Non-pigmented ciliary epithelial cell (primary cell): ENCODE measurements around the gene ARID3C.

Experiments used
- DNase-seq: peaks from one replicate; pipeline ENCODE4 v3.0.0-alpha.2; 2010; ENCODE audit warnings: low read depth

ARID3C gene

DNA sequence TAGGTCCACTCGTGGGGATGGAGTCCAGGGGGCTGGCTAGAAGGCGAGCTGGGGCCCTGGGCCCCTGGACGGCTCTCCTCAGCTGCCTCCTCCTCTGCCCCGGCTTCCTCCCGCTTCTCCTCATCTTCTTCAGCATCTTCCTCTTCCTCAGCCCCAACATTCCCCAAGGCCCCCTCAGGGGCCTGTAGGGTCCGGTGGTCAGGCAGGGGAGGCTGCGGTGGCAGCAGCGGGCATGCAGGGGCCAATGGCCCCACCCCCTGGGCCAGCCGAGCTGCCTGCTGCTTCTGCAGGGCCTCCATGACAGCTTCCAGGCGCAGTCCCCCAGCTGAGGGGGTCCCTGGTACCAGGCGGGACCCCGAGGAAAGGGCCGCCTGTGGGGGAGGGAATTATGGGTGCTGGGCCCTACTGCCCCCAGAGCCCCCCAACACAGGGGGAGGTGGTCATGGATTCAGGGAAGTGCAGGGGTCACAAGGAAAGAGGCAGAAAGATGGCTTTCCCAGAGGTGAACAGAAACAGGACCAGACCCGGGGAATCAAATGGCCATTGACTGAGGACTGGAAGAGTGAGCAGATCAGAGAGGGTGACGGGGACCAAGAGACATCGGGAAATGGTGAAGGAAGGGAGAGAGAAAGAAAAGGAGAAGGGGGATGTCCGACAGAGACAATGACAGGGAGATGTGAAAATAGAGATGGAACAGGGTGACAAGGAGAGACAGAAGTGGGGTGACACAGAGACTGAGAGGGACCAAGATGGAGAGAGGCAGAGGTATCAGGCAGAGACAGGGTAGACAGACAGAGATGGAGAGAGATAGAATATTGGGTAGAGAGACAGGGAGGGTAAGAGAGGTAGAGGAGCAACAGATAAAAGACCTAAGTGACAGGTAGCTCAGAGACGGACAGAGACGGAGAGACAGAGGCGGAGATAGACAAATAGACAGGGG is 880 bp downstream of the ARID3C start:
- no peak for DNase-seq

DNA sequence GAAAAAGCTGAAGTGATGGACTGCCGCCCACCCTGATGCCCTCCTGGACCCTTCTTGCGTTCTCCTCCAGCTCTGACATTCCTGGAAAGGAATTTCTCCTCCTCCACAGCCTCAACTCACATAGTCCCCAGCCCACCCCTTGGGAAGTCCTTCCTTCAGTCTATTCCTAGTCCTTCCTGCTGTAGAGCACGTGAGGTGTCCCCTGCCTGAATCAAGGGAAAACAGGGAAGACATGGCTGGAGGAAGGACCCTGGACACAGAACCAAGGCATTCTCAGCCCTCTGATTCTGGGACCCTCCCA is 3.7 kb downstream of the ARID3C start:
- no peak for DNase-seq

DNA sequence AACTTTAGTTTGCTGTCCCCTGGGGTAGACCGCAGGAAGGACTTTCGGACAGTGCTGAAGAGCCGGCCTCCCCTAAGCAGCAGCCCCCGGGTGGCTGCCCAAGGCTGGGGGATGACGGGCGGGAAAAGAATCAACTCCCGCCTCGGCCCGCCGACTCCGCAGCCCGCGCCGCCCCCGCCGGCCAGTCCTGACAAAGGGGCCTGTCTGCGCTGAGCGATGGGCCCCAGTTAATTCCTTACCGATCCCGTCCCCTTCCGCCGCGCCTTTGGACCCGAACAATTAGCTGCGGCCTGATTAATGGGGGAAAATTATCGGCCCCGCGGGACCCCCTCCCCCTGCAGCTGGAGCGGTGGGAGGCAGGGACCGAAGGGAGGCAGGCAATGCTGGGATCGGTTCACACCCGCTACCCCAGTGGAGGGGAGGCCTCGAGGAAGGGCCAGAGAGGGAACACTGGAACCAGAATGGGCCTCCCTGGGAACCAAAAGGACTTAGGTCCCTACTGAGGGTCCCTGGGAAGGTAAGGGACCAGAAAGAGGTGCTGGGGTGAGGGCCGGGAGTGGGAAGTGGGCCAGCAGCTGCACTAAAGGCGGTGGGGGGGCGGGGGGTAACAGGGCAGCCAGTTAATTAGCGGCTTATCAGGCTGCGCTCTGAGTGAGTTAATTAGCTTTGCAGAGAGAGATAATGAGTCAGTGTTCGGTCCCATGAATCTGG is 4.2 kb downstream of the ARID3C start:
- no peak for DNase-seq

DNA sequence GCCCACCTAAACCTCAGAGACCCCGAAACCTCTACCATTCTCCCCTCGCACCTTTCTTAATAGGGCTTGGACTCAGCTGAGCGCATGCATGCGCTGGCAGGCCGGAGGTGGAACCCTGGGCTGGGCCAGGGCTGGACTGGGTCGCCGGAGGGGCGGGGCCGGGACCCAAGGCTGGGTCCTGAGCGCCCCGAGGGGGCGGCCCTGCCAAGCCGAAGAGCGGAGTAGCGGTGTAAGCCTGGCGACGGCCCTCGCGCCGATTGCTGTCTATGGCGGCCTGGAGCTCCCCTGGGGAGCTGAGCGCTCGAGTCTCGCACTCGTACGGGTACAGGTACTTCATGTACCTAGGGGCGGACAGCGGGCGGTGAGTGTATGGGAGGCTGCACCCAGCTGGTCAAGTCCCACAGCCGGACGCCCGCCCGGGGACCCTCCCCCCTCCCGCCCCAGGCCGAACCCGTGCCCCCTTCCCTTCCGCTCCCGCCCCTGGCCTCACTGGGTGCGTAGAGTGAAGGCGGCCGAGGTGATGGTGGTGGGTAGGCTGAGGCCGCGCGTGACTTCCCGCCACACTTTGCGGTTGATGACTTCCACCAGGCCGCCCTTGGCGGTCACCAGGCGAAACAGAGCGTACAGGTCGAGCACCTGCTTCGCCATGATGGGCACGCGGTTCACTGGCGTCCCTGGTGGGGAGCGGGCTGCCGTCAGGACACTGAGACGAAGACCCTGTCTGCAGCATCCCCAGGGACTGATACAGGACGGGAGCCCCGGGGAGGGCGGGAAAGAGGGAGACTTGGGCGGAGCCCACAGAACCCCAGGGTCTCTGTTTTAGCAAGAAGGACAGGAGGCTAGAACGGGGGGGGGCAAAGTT is 5.3 kb downstream of the ARID3C start:
- no peak for DNase-seq

DNA sequence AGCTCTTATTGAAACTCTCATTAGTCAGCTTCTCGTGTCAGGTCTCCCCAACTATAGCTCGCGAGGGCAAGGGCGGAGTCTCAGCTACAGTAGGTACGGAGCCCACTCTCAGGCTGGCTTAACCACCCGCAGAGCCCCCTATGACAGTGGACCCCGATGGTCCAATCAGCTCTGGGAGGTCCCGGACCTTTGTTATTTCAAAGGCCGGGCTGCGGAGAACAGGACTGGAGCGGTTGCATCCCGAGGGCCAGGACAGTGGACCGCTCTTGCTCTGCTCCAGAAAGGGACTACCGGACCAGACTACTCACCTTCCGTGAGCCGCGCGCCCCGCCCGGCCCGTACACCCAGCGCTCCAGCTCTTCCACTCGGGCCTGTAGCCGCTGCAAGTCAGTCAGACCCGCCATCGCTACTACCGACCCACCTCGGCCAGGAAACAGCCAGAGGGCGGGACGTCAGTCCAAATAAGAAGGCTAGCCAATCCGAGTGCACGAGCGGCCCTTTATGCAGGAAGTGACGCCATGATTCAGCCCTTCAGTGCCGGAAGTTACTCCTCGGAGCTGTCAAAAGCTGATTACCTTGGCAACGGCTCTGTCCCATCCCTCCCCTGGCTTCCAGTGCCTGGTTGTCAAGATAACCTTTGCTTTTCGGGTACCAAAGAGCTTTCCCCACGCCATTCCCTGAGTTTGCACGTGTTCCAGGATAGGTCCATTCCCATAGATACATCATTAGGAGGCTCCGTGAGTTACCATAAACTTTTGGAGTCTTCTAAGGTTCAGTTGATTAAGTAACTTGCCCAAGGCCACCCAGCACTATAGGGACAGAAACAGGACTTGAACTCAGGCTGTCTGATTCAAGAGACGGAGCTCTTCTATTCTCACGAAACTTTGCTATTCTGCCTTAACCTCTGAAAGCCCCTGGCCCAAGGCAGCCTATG is 8.5 kb downstream of the ARID3C start, which contains the start of gene DCTN3:
Gene DCTN3, minus strand, starts transcription at position 435 of the 934 bp plus-strand sequence. Its CDS starts 31 bp downstream, at position 404.
- peak; percentile 80 for DNase-seq

DNA sequence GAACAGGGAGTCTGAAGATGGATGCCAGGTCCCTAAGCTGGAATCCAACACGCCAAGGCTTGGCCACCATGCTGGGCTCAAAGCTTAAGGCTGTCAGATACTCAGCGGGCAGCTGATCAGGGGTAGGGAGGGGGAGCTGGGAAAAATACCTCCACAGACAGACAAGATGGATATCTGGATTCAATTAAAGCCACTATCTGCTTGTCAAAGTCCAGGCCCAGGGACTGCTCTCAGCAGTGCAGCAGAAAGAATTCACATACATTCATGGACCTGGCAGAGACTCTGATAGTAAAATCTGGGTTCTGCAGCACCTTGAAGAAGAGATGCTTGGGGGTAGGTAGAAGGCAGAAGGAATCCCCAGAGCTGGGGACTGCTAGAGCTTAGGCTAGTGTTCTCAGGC is 13.7 kb downstream of the ARID3C start:
- no peak for DNase-seq

DNA sequence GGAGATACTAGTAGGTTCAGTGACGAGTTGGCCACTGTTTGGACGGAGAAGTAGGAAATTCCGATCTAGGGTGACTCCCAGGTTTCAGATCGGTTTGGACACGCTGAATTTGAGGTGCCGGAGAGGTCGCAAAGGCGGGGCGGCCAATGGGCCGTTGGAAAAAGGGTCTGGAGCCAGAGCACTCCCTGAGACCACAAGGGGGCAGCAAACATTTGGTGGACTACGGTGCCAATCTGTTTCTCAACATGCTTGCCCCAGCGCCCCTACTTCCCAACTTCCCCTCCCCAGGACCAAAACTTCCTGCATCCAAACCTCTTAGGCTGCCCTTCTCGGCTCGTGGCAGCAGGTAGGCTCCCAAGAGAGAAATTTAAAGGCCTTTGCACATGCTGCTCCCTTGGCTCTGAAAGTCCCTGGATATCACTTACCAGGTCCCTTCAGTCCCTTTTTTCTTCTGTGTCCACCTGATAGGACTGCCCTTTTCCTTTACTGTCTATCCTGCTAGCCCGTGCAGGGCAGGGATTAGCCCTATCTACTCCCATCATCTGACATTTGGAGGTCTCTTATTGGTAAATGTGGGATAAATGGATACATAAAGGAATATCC is 16.0 kb downstream of the ARID3C start:
- peak; percentile 24 for DNase-seq

DNA sequence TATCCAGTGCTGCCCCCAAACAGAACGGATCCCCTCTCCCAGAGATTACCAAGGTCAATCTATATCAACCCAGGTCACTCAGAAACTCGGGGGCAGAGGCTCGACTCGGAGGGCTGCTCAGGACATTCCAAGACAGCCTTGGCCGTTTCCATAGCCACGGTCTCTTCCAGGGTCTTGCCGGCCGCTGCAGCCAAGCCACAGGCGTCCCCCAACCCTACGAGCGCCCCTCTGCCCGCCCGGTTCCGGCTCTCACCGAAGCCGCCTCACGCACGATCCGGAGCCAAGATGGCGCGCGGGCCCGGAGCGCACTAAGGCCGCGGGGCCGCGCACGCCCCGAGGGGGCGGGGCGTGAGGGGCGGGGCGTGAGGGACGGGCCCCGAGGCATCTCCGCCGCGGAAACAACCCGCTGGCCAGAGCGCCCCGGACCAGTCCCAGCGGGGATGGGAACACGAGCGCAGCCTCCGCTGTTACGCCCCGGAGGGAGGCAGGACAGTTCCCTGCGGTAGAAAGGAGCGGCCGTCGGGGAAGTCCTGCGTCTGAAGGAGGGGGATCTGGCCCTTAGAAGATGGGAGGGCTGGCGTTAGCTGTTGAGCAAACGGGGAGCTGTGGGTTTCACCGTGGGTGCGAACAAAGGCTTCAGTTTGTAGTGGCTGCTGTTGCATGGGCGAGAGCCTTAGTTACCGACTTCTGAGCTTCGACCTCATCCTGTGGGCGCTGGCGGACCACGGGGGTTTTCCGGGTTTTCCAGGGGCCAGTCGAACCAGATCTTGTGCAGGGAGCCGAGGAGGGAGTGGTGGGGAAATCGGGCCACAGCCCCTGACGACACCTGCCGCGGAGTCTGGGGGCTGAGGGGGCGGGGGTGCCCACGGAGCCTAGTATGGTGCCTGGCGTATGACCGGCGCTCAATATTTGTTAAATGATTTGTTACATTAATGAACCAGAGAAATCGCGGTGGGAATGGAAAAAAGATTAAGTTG is 16.8 kb downstream of the ARID3C start, which contains the start of gene RPP25L:
Gene RPP25L, minus strand, starts transcription at position 287 of the 977 bp plus-strand sequence. CDS start 801 bp downstream, outside the sequence.
- DNase-seq, result peak; percentile 18

DNA sequence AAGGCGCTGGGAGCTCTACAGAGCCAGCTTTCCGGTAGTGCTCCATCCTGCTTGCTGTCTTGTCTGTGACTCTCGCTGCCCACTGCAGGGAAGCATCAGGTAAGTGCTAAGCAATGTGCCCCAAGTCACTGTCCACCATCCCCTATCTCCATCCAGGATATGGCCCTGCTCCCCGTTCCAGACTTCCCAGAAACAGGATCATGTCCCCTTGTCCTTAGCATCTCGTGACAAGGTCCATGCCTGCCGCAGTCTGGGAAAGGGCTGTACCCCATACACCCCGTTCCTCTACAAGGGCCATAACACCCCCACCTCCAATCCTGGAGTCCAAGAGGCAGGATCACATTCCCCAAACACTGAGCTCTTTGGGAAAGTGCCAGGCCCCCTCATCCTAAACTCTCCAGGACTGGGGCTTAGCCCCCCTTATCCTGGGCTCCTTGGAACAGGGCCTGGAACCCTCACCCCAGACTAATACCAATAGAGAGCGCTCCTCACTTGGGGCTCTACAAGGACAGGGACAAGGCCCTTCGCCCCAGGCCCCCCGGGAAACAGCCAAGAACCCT is 17.5 kb downstream of the ARID3C start:
- DNase-seq, result no peak

DNA sequence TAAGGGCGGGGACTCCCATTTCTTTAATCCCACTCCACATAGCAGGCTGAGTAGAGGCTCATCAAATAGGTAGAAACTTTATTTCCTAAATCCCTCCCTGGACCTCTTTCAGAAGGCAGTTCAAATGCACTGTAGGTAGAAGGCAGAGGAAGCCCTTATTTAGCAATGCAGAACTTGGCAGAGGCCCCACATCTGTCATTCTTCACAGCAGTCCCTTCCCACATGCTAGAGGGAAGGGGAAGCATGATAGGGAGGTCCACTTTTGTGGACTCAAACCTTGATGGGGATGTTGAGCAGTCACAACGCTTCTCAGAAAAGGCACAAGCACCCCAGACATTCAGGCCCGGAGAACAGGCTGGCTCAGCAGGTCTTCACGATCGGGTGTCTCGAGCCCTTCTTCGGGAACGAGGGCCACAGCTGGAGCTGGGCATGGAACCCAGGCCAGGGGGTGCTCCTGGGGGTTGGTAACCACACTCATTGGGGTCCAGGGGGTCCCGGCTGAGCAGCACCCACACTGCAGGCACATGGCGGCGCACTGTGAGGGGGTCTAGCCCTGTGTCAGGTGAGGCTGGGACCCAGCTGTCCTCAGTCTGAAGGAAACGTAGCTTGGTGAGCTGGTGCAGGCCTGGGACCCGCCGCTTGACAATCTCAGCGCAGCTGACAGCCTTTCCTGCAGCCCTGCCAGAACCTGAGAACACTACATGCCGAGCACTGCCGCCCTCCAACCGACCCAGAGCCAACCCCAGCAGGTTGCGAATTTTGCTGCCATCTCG is 18.2 kb downstream of the ARID3C start:
- no peak for DNase-seq

DNA sequence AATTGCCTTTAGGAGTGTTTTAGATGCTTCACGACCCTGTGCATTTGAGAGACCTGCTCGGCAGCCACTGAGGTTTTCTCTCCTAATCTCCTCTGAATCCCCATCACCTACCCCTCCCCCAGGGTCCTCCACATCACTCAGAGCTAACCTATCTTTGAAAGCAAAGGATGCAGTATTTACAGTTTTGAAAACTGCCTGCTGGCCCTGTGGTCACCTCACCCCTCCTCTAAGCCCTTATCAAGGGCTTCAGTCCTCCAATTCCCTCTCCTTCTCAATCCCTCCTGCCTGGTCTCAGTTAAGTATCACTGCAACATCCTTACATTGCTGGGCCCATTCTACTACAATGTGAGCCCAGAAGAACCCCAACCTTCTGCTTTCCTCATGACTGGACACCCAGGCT is 21.5 kb downstream of the ARID3C start:
- DNase-seq, result no peak

DNA sequence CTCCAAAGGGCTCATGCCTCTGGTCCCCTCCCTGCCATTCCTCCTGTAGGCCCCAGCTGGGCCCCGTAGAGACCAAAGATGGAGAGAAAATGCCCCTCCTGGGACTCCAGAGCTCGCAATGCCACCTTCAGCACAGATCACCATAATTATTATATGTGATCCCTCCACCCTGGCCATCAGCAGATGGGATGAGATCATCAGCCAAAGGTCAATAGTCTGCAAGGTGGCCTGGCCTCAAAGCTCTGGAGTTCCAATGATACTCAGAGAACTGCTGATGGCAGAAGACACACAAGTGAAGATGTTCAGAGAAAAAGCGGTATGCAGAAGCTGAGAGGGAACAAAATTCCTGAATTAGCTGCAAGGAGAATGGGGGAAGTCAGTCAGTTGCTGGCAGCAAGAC is 22.0 kb downstream of the ARID3C start:
- no peak for DNase-seq

DNA sequence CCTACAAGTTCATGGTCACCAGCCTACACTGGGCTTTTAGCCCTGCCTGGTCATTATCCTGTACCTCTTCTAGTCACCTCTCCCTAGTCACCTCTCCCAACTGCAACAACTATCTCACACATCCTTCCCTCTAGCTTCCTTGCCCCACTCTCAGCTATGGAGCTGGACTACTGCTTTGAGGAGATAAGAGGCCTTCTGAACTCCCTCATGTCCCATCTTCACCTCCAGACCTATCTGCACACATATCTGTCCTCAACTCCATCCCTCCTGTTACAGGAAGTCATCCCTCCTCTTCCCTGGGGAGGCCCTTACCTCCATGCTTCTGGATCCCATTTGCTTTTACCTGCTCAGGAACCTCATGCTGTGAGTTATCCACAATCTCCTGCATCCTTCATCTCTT is 22.7 kb downstream of the ARID3C start:
- DNase-seq, result no peak

DNA sequence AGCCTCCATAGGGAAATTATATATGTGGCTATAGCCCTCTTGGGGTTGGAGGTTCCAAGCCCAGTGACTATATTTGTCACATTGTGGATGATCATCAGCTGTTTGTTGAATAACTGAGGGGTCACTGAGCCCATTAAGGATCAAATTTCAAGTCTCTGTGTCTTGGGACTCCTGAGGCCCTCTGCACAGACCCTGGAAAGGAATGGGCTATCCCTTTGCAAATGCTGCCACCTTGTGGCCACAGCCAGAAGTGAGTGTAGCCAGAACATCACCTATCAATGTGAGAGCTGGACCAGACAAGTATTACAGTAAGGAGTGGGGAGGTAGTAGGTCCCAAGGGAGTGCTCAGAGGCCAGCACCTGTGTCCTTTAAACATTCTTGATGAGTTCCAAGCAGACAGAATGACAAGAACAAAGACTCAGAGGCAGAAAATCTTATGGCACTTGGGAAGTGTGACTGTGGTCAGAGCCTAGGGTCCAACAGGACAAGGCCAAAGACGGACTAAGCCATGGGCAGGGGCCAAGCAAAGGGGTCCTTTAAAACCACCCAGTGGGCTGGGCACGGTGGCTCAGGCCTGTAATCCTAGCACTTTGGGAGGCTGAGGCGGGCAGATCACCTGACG is 25.1 kb downstream of the ARID3C start:
- peak; percentile 10 for DNase-seq

DNA sequence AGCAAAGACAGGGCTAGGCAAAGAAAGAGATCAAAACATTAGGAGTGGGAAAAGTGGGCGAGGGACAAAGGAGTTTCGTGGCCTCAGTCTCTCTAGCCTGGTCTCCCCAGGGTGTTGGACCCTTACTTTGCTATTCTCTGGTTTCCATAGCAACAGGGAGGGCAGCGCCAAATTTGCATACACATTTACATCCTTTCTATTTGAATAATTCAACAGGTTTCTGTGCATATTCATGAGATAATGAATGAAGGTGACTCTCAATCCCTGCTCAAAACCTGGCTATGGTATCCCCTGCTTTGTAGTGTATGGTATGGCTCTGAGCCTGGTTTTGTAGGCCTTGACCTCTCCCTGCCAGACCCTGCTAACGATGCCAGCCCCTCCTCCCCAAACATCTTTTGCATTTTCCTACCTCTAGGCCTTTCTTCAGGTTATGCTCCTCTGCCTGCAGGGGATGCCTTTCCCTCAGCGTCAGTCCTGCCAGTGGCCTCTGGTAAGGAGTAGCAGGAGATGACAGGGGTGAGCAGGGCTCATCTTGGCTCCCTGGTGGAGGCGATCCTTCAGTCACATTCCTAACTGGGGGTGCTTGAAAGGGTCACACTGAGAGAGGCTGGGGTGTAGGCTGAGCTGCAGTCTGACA is 26.8 kb downstream of the ARID3C start:
- DNase-seq, result no peak

DNA sequence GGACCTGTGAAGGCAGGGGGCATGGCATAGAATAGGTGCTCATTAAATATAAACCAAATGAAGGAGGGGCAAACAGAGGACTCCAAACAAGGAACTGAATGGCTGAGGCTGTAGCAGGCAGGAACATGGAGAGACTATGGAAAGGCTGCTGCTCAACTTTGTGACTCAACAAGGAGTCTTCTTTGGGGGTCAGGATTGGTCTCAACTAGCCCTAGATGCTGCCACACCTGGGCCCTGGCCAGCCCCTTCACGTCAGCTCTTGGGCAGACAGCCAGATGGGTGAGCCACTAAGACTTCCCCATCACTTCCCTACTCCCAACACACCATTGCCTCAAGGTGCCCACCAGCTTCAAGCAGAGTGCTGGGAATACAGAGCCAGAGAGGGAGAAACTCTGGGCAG is 28.0 kb downstream of the ARID3C start:
- no peak for DNase-seq

DNA sequence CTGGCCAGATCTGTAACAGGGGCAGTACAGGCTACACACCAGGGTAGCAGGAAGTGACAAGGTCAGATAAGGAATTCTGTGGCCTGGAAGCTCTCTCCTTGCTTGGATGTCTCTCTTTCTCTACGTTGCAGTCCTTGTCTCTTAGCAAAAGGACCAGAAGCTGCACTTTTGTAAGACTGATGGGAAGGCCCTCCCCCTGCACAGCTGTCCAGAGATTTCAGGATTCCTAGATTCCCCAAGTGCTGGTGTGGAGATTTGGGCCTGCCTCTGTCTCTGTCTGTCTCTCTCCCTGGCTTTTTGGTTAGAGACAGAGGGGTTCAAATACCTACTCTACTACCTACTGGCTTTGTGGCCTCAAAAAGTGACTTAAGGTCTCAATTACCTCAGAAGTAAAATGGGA is 29.3 kb downstream of the ARID3C start:
- no peak for DNase-seq
